COLO829 (cell line): ENCODE results near the gene FATE1.

Experiments used
- DNase-seq: peaks from one replicate; pipeline ENCODE4 v3.0.0; 2012; ENCODE audit warnings: low spot score

Gene FATE1

GRCh38 chrX:151743651-151744470, 28.0 kb downstream of the FATE1 start:
- DNase-seq, result no peak

- no peak for DNase-seq
Observed at GRCh38 chrX:151745651-151746050, 29.8 kb downstream of the FATE1 start.

GRCh38 chrX:151746502-151746901, 30.7 kb downstream of the FATE1 start:
- no peak for DNase-seq

- DNase-seq, result no peak
Observed at GRCh38 chrX:151750511-151750910, 34.7 kb downstream of the FATE1 start.

- DNase-seq, result no peak
Observed at GRCh38 chrX:151752847-151753246, 37.0 kb downstream of the FATE1 start.

GRCh38 chrX:151753313-151754046, 37.6 kb downstream of the FATE1 start:
- peak; percentile 62 for DNase-seq

- no peak for DNase-seq
Observed at GRCh38 chrX:151754047-151754429, 38.2 kb downstream of the FATE1 start.

- DNase-seq, result no peak
Observed at GRCh38 chrX:151754641-151755215, 38.9 kb downstream of the FATE1 start.

- DNase-seq, result no peak
Observed at GRCh38 chrX:151759041-151759708, 43.3 kb downstream of the FATE1 start.

- DNase-seq, result no peak
Observed at GRCh38 chrX:151762802-151763201, 47.0 kb downstream of the FATE1 start.

- no peak for DNase-seq
Observed at GRCh38 chrX:151763711-151764110, 47.9 kb downstream of the FATE1 start.

- no peak for DNase-seq
Observed at GRCh38 chrX:151765026-151765425, 49.2 kb downstream of the FATE1 start.

GRCh38 chrX:151771726-151772125, 55.9 kb downstream of the FATE1 start:
- no peak for DNase-seq
